Retinal pigment epithelial cell (primary cell): ENCODE results near the gene MAPKAPK3.
A peak's percentile ranks its signal among the peaks of the same experiment; 100 is the strongest.

ENCODE experiments used
- DNase-seq: peaks from one replicate; pipeline ENCODE4 v3.0.0-alpha.2; 2010; ENCODE audit warnings: low read depth
- H3K4me3 ChIP-seq: 2 replicates; pipeline ENCODE4 v1.5.1; 2011; ENCODE audit warnings: mild to moderate bottlenecking, low read length, control low read depth, moderate library complexity
- TF ChIP-seq, protein P1 (sequence below): conservative IDR thresholded peaks from 2 replicates; pipeline ENCODE4 v1.5.1; 2011; ENCODE audit warnings: low read depth, low read length, control low read depth, inconsistent platforms

Gene MAPKAPK3

DNA sequence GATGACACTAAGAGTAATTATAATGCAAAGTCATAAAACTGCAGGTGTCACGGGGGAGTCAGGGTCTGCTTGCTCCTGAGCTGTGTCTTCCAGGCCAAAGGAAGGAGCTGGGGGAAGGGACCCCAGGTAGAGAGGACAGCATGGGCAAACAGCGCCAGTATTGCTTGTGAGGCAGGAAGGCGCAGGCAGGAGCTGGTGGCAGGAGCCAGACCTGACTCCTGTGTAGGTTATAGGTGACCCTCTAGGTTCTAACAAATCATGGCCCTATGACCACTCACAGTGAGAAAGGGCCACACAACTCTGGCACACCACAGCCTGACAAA lies 7.2 kb upstream of the MAPKAPK3 start:
- no peak overlapping the region for H3K4me3 ChIP-seq
- DNase-seq: no peak
- TF ChIP-seq, protein P1, sequence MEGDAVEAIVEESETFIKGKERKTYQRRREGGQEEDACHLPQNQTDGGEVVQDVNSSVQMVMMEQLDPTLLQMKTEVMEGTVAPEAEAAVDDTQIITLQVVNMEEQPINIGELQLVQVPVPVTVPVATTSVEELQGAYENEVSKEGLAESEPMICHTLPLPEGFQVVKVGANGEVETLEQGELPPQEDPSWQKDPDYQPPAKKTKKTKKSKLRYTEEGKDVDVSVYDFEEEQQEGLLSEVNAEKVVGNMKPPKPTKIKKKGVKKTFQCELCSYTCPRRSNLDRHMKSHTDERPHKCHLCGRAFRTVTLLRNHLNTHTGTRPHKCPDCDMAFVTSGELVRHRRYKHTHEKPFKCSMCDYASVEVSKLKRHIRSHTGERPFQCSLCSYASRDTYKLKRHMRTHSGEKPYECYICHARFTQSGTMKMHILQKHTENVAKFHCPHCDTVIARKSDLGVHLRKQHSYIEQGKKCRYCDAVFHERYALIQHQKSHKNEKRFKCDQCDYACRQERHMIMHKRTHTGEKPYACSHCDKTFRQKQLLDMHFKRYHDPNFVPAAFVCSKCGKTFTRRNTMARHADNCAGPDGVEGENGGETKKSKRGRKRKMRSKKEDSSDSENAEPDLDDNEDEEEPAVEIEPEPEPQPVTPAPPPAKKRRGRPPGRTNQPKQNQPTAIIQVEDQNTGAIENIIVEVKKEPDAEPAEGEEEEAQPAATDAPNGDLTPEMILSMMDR: no peak

DNA sequence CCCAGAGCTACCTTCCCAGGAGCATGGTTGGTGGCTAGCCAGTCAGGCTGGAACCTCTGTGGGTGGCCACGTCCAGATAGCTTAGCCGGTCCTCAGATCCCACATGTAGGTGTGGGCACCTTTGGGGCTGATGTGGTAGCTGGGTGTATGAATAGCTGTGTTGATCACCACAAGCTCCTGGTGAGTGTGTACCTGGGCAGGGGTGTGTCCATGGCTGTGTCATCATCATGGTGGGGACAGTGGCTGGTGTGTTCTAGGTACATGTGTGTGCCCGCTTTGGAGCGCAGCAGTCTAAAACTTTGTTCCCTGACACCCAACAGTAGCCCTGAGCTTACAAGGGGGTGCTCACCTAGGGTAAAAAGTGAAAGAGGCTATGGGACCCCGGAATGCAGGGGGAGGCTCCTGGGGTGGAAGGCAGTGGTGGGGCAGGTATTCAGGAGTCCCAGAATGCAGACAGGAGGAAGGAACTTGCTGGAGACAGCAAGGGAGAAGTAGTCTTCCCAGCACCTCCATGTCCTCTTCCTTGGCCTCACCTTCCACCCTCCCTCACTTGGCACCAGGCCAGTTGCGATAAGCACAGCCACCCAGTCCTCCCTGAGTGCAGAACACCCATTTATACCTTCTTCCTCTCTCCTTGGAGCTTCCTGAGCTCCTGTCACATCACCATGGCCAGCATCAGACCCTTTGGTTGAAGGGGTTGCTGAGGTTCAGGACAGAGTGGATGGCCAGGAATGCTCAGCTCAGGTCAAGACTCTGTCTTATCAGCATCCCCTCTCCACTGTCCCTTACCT lies 6.6 kb upstream of the MAPKAPK3 start:
- no peak overlapping the region for H3K4me3 ChIP-seq
- no peak for DNase-seq
- TF ChIP-seq, protein P1: no peak

DNA sequence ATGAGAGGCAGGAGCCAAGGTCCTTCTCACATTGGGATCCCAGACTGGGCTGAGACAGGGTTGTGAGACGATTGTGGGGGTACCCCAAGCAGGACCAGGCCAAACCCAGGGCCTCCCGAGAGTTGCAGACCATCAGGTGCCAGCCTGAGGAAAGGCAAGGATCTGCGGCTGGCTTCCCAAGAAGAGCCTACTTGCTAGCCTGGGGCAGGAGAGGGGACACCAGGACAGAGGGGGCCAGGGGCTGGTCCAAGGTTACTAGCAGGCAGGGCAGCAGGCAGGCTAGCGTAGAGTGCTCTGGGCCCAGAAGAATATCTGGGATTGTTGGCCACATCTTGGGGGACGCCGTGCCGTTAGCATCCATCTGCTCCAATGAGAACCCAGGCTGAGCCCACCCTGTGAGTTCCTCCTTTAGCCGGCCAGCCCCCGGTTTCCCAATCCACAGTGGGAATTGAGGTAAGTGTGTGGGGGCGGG lies 5.9 kb upstream of the MAPKAPK3 start:
- H3K4me3 ChIP-seq: peak overlapping the region; percentile 57
- TF ChIP-seq, protein P1: no peak
- DNase-seq: no peak

DNA sequence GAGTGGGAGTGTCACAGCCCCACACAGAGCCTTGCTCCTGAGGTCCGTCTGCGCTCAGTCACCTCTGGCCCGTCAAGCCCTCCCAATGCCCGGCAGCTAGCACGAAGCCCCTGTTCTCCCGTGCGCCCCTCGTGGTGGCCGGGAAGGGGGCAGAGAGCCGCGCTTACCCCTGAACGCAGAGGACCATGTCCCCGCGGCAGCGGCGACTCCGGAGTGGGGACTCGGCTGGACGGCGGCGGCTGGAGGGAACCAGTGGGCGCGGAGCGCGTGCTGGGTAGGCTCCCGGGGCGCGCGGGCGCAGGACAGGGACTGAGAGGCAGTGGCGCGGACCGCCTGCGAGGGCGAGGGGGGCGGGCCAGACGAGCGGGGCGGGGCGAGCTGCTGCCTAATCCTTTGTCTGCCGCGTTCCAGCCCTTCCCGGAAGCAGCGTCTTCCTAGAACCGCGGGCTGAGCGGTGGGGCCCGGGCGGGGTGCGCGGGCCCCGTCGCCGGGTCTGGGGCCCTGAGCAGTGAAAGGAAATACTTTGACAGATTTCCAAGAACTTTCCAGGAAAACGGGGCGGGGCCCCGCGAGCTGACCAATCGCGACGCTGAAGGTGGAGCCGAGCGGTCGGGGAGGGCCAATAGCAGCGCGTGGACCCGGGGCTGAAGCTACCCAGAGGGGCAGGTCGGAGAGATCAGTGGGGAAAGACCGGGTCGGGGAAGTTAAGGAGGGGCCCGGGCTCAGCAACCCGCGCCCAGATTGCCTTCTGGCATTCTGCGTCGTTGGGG lies 5.3 kb upstream of the MAPKAPK3 start, which contains the start of gene CISH:
CISH (minus strand) TSS at position 311 of the 770 bp plus-strand sequence; CDS start at position 187, 124 bp downstream.
- TF ChIP-seq, protein P1: peak; percentile 54
- H3K4me3 ChIP-seq: peak within 1 kb of the TSS; percentile 57
- DNase-seq: no peak

DNA sequence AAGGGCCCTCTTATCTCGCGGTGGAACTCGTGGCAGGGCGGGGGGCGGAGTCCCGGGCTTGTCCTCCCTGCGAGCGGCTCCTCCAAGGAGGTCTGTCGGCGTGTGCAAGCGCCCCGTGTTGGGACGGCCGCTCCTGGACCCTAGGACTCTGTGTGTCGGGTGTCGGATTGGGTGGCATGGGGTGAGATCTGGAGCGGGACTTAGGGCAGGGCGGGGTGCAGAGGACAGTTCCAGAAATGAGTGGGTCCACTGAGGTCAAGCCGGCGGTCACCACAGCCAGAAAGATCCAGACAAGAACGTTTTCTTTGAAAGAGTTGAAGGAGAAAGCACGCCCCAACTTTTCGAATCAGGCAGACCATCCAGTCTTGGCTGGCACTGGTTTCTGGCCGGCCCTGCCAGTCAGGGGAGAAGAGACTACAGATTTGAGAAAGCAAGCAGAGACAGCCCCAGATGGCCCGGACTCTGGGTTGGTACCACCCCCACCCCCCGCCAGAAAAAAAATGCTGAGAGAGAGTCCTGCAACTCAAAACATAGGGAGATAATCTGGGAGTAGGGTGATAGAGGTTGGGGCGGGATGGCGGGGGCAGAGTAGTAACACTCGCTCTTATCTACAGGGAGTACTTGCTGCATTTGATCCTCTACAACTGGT lies 4.6 kb upstream of the MAPKAPK3 start:
- DNase-seq: no peak
- peak overlapping the region; percentile 57 for H3K4me3 ChIP-seq
- TF ChIP-seq, protein P1: no peak

DNA sequence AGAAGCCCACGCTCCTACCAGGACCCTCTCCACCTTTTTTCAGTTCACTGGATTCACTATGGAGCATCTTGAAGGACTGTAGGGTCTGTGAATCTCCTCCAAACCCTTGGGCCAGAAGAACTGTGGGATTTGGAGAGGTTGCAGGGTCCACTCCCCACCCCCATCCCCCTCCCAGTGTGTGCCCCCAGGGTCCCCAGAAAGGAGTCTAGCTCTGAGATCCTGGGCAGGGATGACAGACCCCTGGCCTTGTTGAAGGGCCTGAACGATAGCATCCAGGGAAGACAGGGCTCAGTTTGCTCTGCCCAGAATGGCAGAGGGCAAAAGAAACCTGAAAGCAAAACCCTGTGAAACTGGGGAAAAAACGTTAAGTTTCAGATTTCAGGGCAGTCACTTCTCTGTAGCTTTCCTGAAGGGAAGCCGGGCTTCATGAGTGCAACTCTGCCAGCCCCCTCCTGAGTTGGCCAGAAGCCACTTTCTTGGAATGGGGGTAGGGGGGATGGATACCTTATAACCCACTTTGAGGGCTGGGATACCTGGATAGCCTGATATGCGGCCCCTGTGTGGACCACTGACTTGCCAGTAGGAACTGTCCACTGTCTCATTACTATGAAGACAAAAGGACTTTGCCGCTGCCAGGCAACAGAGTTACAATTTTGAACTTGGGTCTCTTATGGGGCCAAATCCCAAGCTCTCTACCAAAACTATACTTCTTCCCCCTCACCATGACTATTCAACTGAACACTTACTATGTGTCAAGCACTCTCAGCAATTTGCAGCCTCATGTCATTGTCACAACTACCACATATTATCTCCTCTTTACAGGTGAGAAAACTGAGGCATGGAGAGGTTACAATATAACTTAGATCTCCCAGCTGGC lies 3.7 kb upstream of the MAPKAPK3 start:
- no peak for DNase-seq
- no peak overlapping the region for H3K4me3 ChIP-seq

More for the DNA sequence above, 3.7 kb upstream of the MAPKAPK3 start:
- TF ChIP-seq, protein P1: no peak
